Esophagus squamous epithelium (tissue), 5 donors: Measurements from ENCODE around the gene MTM1. TPM values are rescaled to one million over a fixed set of nuclear protein-coding genes. Genes with fewer than 3 reads are reported as not detected.

Experiments
- DNase-seq: peaks from one replicate; lab custom pipeline; 2025; lab: John Stamatoyannopoulos, UW
- H3K27ac ChIP-seq, 4 donors: fragments of 200-600 bp; sonication (generic); one replicate each; pipeline ENCODE4 v1.5.1; 2016 to 2019; ENCODE audit warnings: mild to moderate bottlenecking in 1 of 4
- H3K27me3 ChIP-seq, 4 donors: fragments of 200-600 bp; sonication (generic); 1 replicate in 3 of 4; 2 replicates in 1 of 4; pipeline versions ENCODE4 v1.5.1 to v1.6.0; 2017 to 2021; ENCODE audit warnings: antibody characterized with exemption in 1 of 4
- H3K36me3 ChIP-seq, 3 donors: fragments of 200-600 bp; sonication (generic); one replicate each; pipeline ENCODE4 v1.5.1; 2016 to 2019
- H3K4me1 ChIP-seq, 3 donors: fragments of 200-600 bp; sonication (generic); one replicate each; pipeline ENCODE4 v1.5.1; 2017 to 2019
- H3K4me3 ChIP-seq, 4 donors: fragments of 200-600 bp; sonication (generic); 1 replicate in 3 of 4; 2 replicates in 1 of 4; pipeline ENCODE4 v1.5.1; 2016 to 2019; ENCODE audit warnings: mild to moderate bottlenecking in 2 of 4, moderate library complexity in 1 of 4
- H3K9me3 ChIP-seq, 3 donors: fragments of 200-600 bp; sonication (generic); one replicate each; pipeline ENCODE4 v1.5.1; 2016 to 2019
- POLR2A ChIP-seq, 4 donors: fragments of 450-650 bp; IDR thresholded peaks; one replicate each; pipeline ENCODE4 v1.6.1; 2017; ENCODE audit warnings: antibody characterized with exemption in 4 of 4, mild to moderate bottlenecking in 4 of 4, moderate library complexity in 3 of 4
- WGBS, 2 donors: methylation state at CpG; one replicate each; pipeline ENCODE4 v1.1.5; 2018; 5-methylcytosine and 5-hydroxymethylcytosine counted together
- intact Hi-C: fragments of 100-400 bp; cut with DNase I; formaldehyde crosslinking; loops from one replicate; pipeline ENCODE4 v1.15.0; 2022
- total RNA-seq, 4 donors: library from RNA; depleted of rRNA; stranded (reverse); fragments of >200 nt; gene quantifications; one replicate each; pipeline ENCODE4 v1.1.0, GENCODE V29; 2016
- TF ChIP-seq, protein P1 (sequence below), 6 experiments: fragments of 450-650 bp in 4 of 6; fragments of 200-600 bp in 2 of 6; sonication (generic) in 2 of 6; IDR thresholded peaks; one replicate each; pipeline ENCODE4 v1.5.1; 2016 to 2019; ENCODE audit warnings: antibody characterized with exemption in 6 of 6, mild to moderate bottlenecking in 4 of 6, moderate library complexity in 4 of 6
- donor health status: DM: yes; HTN: yes; CAD: no.

MTM1 gene
- total RNA-seq, 4 donors from 2014 or later: 9.1 to 13.7 (median 11.4) TPM

DNA sequence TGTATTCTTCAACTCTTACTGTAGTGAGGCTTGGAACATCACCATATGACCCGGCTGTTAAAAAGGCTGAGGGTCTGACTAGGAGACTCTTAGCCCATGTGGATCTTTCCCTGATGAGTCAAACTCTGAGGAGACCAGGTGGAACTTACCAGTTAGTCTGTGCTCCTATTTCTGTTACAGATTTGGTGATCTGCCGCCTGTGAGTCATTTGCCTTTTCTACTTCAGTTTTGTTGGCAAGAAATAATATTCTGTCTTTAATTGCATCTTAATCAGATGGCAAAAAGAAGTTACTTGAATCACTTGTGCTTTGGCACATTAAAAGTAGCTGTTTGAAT lies 48.4 kb downstream of the MTM1 start:
- Histone ChIP-seq H3K4me1 (no peaks in the 10 kb centered on the region), H3K36me3 (peaks cover 0 to 65% (median 0%) of the 10 kb centered on the region in 3 donors), H3K27me3 (no peaks in the 10 kb centered on the region), H3K27ac (no peak overlapping the region), H3K4me3 (no peak overlapping the region), H3K9me3 (no peaks in the 10 kb centered on the region)
- 60 to 70% methylated on average over 1 to 2 of the region's 2 CpGs for WGBS, 2 donors
- intact Hi-C loops: no loop called here
- DNase-seq: no peak
- TF ChIP-seq POLR2A (IDR thresholded peaks at IDR 0.05): no peak

DNA sequence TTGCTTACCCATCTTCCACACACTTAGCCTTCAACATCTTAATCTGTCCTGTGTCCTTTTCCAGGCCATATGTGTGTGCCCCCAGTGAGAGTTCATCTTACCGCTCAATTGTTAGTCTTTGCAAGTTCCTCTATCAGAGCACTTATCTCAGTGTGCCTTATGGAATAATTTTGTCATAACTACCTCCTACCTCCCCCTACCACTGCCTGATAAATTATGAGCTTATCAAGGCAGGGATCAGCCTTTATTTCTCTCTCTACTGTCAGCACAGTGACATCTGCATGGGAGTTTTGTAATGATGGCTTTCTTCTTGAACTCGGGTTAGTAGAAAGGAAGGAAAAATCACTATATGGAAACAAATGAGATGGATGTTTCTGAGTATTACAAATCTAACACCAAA lies 53.2 kb downstream of the MTM1 start:
- TF ChIP-seq POLR2A (IDR thresholded peaks at IDR 0.05): no peak
- TF ChIP-seq, protein P1, sequence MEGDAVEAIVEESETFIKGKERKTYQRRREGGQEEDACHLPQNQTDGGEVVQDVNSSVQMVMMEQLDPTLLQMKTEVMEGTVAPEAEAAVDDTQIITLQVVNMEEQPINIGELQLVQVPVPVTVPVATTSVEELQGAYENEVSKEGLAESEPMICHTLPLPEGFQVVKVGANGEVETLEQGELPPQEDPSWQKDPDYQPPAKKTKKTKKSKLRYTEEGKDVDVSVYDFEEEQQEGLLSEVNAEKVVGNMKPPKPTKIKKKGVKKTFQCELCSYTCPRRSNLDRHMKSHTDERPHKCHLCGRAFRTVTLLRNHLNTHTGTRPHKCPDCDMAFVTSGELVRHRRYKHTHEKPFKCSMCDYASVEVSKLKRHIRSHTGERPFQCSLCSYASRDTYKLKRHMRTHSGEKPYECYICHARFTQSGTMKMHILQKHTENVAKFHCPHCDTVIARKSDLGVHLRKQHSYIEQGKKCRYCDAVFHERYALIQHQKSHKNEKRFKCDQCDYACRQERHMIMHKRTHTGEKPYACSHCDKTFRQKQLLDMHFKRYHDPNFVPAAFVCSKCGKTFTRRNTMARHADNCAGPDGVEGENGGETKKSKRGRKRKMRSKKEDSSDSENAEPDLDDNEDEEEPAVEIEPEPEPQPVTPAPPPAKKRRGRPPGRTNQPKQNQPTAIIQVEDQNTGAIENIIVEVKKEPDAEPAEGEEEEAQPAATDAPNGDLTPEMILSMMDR (IDR thresholded peaks at IDR 0.05): no peak
- intact Hi-C loops: no loop called here
- DNase-seq: no peak
- Histone ChIP-seq H3K27me3 (no peaks in the 10 kb centered on the region), H3K27ac (no peak overlapping the region), H3K4me3 (no peak overlapping the region), H3K9me3 (no peaks in the 10 kb centered on the region), H3K36me3 (peaks cover 0 to 60% (median 0%) of the 10 kb centered on the region in 3 donors), H3K4me1 (no peaks in the 10 kb centered on the region)
- WGBS, 2 donors: 63 to 100% methylated on average over 1 to 2 of the region's 2 CpGs

DNA sequence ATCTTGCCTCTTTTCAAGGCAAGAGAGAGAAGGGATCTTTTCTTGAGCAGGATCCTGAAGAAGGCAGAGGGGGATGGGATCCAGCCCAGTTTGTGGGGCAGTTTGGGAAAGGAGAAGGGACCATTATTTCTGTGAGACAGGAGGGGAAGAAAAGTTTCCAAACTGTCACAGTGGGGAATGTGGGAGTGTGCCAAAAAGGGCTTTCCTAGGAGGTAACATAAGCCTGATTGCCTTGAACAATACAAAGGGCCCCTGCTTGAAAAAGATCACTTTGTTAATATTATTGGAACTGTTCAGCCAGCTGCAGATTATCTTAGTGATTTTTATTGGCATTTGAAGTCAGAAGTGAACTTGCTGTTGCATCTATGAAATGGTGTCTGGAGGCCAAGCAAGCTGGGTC lies 55.2 kb downstream of the MTM1 start:
- no peaks in the 10 kb centered on the region for H3K9me3 ChIP-seq
- no peak overlapping the region for H3K27ac ChIP-seq
- no peak overlapping the region for H3K4me3 ChIP-seq
- peaks cover 0 to 60% (median 0%) of the 10 kb centered on the region in 3 donors for H3K36me3 ChIP-seq
- intact Hi-C loops: no loop called here
- H3K27me3 ChIP-seq: no peaks in the 10 kb centered on the region
- TF ChIP-seq, protein P1 (IDR thresholded peaks at IDR 0.05): no peak
- TF ChIP-seq POLR2A (IDR thresholded peaks at IDR 0.05): no peak
- DNase-seq: no peak
- no peaks in the 10 kb centered on the region for H3K4me1 ChIP-seq

DNA sequence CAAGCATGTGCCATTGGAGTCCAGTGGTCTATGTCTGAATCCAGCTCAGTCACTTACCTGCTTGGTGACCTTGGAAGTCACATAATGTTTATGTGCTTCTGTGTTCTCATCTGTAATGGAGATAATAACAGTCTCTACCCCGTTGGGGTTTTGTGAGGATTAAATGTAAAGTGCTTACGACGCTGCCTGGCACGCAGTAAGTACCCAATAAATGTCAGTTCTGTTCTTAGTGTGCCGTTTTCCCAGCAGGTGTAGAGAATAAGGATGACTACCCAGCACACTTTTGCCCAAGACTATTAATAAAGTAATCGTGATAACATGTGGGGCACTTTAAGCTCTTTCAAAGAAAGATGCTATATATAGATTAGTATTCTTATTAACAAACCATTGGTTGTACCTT lies 56.7 kb downstream of the MTM1 start:
- intact Hi-C loops: no loop called here
- H3K4me1 ChIP-seq: no peaks in the 10 kb centered on the region
- 78 to 95% methylated on average over 6 of the region's 6 CpGs for WGBS, 2 donors

DNA sequence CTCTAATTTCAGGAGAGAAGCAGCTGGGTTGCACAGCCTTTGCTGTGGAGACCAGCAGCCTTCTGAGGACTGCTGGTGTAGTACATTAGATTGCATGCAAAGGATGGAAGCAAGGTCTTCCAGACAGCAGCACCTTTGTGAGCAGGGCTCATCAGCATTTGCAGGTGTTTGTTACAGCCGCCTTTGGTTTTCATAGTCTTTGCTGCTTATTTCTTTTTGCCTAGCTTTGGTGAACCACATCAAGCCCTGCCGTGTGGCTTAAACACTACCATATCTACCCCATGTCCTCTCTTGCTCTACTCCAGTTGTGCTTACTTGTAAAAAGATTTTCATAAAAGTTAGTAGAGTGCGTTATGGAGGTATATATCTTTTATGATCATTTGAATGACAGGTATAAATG lies 57.5 kb downstream of the MTM1 start:
- TF ChIP-seq, protein P1 (IDR thresholded peaks at IDR 0.05): no peak
- no peak for TF ChIP-seq POLR2A (IDR thresholded peaks at IDR 0.05)
- 84 to 87% methylated on average over 3 of the region's 3 CpGs for WGBS, 2 donors
- no peaks in the 10 kb centered on the region for H3K9me3 ChIP-seq
- H3K4me1 ChIP-seq: no peaks in the 10 kb centered on the region
- no peaks in the 10 kb centered on the region for H3K27me3 ChIP-seq
- DNase-seq: no peak
- intact Hi-C loops: no loop called here
- no peak overlapping the region for H3K4me3 ChIP-seq
- H3K27ac ChIP-seq: no peak overlapping the region
- peaks cover 0 to 65% (median 0%) of the 10 kb centered on the region in 3 donors for H3K36me3 ChIP-seq

More for the DNA sequence above, 56.7 kb downstream of the MTM1 start:
- H3K27ac ChIP-seq: no peak overlapping the region
- no peaks in the 10 kb centered on the region for H3K27me3 ChIP-seq
- no peak overlapping the region for H3K4me3 ChIP-seq
- peaks cover 0 to 67% (median 0%) of the 10 kb centered on the region in 3 donors for H3K36me3 ChIP-seq
- DNase-seq: no peak
- no peak for TF ChIP-seq POLR2A (IDR thresholded peaks at IDR 0.05)
- TF ChIP-seq, protein P1 (IDR thresholded peaks at IDR 0.05): no peak
- H3K9me3 ChIP-seq: no peaks in the 10 kb centered on the region

DNA sequence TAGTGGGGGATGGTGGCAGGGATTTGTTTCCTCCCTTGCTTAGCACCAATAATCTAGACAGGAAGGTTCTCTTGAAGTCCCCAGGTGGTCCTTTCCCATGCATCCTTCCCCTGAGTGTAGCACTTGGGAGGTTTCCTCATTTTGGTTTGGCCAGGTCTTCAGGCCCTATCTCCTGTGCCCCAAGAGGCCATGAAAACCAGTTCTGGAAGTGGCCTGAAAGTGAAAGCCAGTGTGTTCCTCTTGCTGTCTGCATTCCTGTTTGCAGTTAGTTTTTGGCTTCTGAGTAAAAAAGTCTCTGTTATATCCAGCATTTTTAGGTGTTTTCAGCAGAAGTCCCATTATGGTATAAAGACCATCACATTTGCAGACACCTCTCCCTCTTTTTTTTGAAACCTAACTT lies 59.5 kb downstream of the MTM1 start:
- no peak for TF ChIP-seq POLR2A (IDR thresholded peaks at IDR 0.05)
- TF ChIP-seq, protein P1 (IDR thresholded peaks at IDR 0.05): no peak
- intact Hi-C loops: no loop called here
- Histone ChIP-seq H3K27me3 (no peaks in the 10 kb centered on the region), H3K4me1 (no peaks in the 10 kb centered on the region), H3K27ac (no peak overlapping the region), H3K9me3 (no peaks in the 10 kb centered on the region), H3K4me3 (no peak overlapping the region), H3K36me3 (peaks cover 0 to 62% (median 0%) of the 10 kb centered on the region in 3 donors)
- no peak for DNase-seq
